HFF-Myc (cell line): Measurements from ENCODE around the gene GABRA5.

Source experiments
- DNase-seq: peaks from one replicate; pipeline ENCODE4 v3.0.0-alpha.2; 2011; ENCODE audit warnings: low read depth; ENCODE audit errors: extremely low read depth
- H3K4me3 ChIP-seq: replicated peaks from 2 replicates; pipeline ENCODE4 v1.5.1; 2011; ENCODE audit warnings: low read depth, mild to moderate bottlenecking, control low read depth, low read length
- CTCF ChIP-seq: IDR thresholded peaks from 2 replicates; pipeline ENCODE4 v1.5.1; 2012; ENCODE audit warnings: mild to moderate bottlenecking, low read depth, low read length, control low read depth; ENCODE audit errors: missing control alignments

The GABRA5 gene

GRCh38 chr15:26867200-26868007 lies 542 bp downstream of the GABRA5 start:
- peak overlapping the region; percentile 29 for H3K4me3 ChIP-seq
- TF ChIP-seq CTCF: no peak
- DNase-seq: no peak

GRCh38 chr15:26868029-26868685 lies 1.3 kb downstream of the GABRA5 start:
- no peak for DNase-seq
- H3K4me3 ChIP-seq: no peak overlapping the region
- no peak for TF ChIP-seq CTCF

- no peak for TF ChIP-seq CTCF
- no peak for DNase-seq
- no peak overlapping the region for H3K4me3 ChIP-seq
Observed at GRCh38 chr15:26869628-26870027, 2.8 kb downstream of the GABRA5 start.

GRCh38 chr15:26870346-26870745 lies 3.5 kb downstream of the GABRA5 start:
- no peak for DNase-seq
- no peak for TF ChIP-seq CTCF
- no peak overlapping the region for H3K4me3 ChIP-seq

- no peak for TF ChIP-seq CTCF
- H3K4me3 ChIP-seq: no peak overlapping the region
- no peak for DNase-seq
Observed at GRCh38 chr15:26872206-26872605, 5.3 kb downstream of the GABRA5 start.

- no peak for DNase-seq
- TF ChIP-seq CTCF: no peak
- no peak overlapping the region for H3K4me3 ChIP-seq
Observed at GRCh38 chr15:26873846-26874245, 7.0 kb downstream of the GABRA5 start.
